ENCODE measurements around the gene NT5DC1.

Gene NT5DC1

DNA sequence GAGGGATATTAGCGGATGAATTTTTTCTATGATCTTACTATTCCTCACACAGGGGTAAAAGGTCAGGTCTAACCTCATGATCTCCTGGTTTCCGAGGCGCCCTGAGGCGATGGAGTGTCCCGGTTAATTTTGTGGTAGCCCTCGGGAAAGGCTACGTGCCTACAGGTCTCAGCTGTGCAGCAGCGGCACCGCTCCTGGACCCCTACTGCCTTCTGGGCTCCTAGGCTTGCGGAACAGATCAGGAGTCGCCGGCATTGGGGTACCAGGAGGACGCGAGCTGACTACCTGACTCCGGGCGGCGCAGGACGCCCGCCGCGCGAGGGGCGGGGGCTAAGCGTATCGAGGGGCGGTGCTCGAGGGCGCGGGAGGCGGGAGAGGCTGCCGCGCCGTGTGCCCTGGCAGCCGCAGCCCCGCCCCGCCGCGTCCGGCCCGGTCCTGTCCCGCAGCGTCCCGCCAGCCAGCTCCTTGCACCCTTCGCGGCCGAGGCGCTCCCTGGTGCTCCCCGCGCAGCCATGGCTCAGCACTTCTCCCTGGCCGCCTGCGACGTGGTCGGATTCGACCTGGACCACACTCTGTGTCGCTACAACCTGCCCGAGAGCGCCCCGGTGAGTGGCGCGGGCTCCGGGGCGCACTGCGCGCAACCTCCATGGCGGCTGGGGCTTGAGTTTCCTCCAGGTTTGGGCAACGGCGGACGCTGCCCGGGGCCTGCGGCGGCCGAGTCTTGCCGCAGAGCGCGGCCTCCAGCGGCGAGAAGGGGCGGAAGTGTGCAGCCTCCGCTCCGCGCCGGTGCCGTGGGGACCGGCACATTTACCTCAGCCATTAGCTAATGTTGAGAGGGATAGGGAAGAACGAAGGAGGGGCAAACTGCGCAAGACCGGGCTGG is at the start of gene NT5DC1:
TSS of gene NT5DC1 (plus strand) at position 435 of the 883 bp plus-strand sequence. CDS start at position 513, 78 bp downstream.
- DNase-seq (ENCODE audit: low read depth in 2 of 2): peak in 1 of 2 experiments; percentile 18

DNA sequence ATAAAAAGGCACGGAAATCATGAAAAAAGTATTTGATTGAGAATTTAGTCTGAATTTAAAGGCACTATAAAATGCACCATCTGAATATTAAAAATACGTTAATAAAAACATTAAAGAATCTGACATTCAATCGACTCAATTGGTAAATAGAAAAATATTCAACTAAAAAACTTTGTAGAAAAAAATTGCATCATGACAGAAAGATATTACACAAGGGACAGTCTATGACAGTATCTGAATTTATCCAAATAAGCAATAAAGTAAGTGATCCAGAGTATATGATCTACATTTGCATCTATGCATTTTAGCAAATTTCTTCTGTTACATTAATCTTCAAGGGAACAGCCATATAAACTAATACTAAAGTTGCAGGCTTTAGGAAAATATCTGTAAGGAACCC is 49.4 kb upstream of the NT5DC1 start:
- no peak for DNase-seq (ENCODE audit: low read depth in 2 of 2)

DNA sequence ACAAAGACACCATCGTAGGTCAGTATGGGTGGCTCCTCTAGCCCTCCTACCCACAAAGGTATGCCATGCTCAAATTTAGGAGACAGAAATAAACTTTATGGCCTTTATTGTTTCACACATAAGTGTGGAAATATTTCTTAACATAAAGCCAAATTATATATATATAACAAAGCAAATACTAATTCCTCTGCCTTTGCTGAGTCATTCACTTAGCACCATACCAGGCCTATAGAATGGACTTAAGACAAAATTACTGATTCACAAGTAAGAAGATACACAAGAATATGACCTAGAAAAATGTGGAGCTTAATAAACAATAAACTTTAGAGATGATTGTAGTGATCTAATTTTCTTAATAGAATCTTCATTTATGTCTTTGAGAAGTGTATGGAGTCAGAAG is 45.1 kb upstream of the NT5DC1 start:
- DNase-seq (ENCODE audit: low read depth in 2 of 2): no peak

DNA sequence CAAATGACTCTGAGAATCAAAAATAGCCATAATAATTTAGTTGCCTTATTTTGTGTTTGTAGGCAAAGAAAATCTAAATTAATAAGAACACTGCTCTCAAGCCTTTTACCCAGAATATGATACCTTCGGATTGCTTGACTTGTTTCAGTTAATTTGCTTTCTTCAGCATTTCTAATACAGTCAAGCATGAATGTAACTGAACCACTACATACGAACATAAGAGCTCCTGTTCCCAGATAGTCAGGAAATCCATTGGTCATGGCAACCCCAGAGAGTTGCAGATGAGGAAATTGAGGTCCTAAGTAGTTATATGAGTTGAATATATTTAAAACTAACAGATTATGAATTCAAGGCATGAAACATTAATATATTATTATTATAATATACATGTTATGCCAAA is 42.9 kb upstream of the NT5DC1 start:
- no peak for DNase-seq (ENCODE audit: low read depth in 2 of 2)

DNA sequence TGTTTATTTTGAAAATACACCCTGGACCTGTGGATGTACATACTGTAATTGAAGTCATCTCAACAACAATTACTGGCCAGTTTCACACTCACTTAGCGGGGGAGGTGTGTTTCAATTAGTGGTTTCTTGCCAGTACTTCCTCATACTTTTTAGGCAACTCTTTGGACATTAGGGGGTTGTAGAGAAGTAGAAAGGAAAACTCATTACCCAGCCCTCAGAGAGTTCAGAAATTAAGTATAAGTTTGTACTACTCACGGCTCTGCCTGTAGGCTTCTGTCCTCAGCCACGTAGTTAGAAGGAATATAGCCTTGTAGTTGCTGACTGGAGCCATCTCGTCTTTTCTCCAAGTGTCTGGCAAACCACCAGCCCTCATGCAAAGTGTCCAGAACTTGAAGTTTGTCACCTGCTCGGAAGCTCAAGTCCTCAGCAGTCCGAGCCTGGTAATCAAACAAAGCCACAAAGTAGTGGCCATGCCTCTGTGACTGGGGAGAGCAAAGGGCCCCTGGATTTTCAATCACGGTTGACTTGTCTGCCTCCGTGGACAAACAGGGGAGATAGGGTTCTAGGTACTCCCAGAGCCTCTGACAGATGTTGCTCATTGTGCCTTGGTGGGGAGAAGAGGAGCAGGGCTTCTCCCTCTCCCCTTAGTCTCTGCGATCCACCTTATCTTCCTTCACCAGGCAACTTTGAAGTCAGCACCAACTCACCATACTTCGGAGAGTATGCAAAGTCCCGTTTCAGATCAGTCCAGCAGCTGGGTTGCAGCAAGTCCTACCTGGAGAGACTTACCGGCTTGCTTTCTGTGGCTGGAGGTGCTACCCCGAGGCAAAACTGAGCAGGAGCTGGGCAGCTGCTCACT is 40.7 kb upstream of the NT5DC1 start:
- no peak for DNase-seq (ENCODE audit: low read depth in 2 of 2)

DNA sequence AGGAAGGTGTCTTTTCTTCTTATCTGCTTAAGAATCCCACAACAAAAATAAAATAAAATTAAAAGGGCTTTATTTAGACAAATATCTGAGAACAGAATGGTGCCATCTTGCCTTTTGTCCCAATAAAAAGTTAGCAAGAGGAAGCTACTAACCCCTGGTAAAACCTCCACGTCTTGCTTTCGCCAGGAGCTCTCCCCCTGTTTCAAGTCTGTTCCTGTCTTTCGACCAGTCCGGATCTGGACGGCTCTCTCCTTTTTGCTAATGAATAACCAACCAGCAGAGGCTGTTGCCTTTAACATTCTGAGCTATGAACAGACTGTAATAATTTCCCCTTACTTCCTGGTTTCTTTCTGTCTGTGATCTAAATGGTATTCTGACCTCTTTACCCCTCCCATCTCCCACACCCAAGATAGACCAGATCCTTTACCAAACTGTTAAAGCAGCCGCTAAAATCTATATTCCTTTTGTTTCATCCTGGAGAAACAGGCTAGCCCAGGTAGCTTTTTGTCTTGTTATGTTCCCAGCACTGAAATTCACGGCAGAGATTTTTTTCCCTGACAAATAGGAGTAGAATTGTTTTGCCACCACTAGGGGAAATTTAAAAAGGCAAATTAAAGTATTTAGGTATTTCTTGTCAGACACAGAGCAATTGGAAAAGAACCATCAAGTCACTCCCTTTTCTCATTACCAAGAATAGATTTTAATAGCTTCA is 39.9 kb upstream of the NT5DC1 start, which contains the start of gene FRK:
TSS of gene FRK (minus strand) at position 320 of the 712 bp plus-strand sequence. CDS start 580 bp downstream, outside the sequence.
- no peak for DNase-seq (ENCODE audit: low read depth in 2 of 2)

DNA sequence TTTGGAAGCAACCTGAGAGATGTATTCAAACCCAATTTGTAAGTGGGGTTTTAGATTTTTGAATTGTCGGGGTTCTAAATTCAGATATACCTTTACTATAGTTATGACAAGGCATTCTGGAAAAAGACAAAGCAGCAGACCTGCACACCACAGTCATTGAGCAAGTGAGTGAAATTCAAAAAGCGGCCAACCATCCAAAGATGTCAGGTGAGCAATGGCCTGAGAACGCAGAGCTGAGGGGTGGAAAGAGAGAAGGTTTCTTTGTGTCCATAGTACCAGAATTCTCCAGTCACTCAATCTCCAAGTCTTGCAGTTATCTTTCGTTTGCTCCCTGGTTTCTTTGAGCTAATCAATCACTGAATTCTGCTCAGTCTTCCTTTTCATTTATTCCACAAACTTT is 38.2 kb upstream of the NT5DC1 start:
- no peak for DNase-seq (ENCODE audit: low read depth in 2 of 2)

DNA sequence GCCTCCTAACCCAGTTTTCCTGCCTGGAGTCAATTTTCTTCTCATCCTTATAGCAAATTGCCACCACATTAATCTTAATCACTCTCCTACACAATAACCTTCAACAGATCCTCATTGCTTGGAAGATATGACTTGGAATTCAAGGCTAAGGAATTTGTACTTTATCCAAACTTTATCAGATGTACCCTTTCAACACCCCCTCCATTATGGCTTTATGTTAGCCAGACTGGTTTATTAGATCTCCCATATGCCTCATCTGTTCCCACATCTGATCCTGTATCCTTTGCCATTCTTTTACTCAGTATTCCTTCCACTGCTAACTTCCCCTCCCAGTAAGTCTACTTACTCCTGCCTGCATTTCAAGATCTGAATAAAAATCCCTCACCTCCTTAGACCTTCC is 36.0 kb upstream of the NT5DC1 start:
- no peak for DNase-seq (ENCODE audit: low read depth in 2 of 2)

DNA sequence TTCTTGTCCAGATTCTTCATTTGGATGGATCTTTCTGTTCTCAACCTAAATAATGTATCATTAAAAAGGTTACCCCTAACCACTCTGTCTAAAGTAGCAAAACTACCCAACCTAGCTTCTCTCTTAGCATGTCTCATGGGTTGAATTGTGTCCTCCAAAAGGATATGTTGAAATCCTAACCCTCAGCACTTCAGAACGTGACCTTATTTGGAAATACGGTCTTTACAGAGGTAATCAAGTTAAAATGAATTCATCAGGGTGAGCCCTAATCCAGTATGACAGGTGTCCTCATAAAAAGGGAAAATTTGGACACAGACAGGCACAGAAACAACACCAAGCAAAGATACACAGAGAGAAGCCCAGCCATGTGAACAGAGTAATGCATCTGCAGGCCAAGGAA is 33.9 kb upstream of the NT5DC1 start:
- DNase-seq (ENCODE audit: low read depth in 2 of 2): no peak

DNA sequence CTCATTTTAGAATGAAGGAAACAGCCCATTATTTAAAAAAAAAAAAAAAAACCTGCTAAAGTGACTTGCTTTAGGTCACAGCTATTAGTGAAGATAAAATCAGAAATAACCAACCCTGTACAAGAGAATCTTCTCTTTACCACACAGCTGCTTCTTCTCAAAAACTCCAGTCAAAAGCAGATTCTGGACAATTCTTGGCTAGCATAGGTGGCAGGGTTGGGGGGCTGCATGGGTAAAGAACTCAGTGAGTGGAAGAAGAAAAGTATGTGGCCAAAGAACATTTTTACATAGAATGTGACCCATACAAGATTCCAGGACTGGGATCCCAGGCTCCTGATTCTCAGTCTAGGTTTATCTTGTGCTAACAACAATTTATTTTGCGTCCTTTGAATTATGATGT is 30.6 kb upstream of the NT5DC1 start:
- DNase-seq (ENCODE audit: low read depth in 2 of 2): no peak

DNA sequence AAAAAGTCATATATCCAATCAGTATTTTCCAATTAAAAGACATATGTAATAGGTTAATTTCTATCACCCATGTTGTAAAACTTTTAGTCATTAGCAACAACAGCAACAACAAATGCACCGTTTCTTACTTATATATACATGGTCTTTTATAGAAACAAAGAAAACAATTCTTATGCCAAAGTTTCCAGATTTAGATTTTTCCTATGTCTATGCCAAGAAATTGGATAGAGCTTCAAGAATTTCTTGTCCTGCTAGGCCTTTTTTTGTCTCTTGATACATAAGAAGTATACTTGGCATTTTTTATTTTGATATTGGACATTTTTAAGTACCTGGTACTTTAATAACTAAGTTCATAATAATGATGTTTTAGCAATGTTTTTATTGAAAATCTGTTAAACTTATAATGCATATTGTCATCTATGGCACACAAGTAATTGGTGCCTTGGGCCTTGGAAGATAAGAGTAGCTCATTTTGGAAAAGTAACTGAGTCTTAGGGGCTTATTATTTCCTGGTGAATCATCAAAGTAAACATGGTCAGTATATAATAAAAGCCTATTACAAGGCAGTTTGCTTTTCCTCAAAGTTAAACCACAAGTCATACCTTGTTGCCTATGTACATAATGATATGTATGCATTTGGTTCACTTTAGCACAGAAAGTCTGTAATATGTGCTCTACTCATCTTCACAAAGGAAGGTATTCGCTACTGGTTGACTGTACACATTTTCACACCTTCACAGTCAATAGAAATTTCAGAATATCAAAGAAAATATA is 29.9 kb upstream of the NT5DC1 start:
- no peak for DNase-seq (ENCODE audit: low read depth in 2 of 2)

DNA sequence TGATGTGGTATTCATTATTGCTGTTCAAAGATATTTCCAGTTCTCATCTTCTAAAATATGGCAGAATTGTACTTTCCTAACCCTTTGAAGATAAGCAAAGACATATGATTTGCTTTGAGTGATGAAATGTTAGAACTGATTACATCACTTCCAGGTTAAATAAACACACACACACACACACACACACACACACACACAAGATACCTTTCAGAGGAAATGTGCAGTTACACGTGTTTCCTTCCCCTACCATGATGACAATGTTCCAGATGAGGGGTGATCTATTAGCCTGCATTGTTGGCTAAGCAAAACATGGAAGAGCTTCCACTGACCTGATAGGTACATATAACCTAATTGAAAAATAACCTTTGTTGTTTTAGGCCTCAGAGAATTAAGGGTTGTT is 28.3 kb upstream of the NT5DC1 start:
- no peak for DNase-seq (ENCODE audit: low read depth in 2 of 2)

DNA sequence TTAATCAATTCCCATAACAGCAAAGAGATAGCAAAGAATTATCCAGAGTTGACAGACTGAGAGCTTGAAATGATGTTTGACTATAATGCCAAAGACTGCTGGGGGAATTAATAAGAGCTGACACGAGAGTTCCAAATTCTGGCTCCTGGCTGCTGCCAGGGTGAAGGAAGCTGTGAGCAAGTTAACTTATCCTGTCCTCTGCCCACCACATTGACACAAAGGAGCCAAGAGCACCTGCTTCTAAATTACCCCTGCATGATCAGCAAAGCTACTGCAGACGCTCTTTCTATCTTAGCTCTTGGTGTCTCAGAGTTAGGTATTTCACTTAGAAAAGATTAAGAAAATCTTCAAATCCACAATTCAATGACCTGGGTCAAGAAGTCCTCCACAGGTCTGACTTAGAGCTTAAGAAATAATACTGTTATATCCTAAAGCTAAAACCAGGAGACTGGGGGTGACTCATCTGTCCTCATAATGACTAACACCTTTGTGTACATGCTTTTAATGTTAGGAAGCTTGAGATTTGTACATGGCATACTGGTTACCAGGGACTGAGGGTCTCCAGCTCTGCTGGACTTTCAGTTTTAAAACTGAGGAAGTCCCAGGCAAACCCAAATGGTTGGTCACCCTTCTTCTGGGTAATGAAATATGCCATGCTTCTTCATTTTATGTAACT is 26.8 kb upstream of the NT5DC1 start:
- no peak for DNase-seq (ENCODE audit: low read depth in 2 of 2)

DNA sequence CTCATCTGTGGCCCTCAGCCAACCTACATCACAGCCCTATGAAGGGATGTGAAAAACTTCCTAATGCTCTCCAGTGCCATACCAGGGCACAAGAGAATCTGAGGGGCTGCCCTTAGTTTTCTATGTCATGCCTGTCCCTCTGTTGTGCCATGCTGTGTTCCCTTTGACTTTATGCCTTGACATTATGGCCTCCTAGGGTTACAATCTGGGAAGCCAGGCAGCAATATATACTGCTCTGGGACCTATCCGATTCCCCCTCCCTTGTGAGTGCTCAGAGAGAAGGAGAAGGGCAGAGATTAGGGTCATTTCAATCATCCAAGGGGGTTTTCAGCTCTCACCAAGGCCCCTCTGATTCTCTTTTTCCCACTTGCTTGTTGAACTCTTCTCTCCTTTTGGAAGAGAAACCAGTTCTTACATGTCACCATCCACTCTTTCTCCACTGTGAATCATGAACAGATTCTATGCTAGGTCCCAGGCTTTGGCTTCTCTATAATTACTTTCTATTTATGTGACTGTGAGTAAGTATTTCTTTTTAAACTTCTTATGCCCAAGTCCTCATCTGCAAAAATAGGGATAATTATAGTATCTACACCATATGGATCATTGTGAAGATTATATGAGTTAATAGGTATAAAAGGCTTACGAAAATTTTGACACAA is 25.8 kb upstream of the NT5DC1 start:
- DNase-seq (ENCODE audit: low read depth in 2 of 2): no peak

DNA sequence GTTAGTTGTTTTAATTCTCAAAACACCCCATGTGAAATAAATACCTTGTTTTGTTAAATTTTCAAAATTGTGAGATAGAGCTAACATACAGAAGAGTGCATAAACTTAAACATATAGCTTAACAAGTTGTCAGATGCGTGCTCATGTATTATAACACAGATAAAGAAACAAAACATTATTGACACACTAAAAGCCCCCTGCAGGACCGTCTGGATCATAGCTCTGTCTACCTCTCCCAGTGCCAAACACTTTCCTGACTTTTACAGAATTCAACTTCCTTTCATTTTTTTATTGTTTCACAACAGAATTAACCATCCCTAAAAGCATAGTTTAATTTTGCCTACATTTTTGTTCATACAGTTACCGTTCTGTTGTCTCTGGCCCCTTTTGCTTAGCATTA is 22.1 kb upstream of the NT5DC1 start:
- DNase-seq (ENCODE audit: low read depth in 2 of 2): no peak

DNA sequence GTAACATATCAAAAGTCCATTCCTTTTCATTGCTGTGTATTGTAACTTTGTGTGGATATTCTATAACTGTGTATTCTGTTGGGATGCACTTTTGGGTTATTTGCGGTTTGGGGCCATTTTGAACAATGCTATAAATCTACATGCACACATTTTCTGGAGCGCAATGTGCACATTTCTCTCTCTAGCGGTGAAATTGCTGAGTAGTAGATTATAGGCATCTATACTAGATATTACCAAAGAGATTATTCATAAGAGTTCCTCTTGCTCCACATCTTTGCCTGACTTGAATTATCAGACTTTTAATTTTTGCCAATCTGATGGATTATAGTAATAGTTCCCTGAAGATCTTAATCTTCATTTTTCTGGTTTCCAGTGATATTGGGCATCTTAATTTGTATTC is 21.7 kb upstream of the NT5DC1 start:
- DNase-seq (ENCODE audit: low read depth in 2 of 2): no peak

DNA sequence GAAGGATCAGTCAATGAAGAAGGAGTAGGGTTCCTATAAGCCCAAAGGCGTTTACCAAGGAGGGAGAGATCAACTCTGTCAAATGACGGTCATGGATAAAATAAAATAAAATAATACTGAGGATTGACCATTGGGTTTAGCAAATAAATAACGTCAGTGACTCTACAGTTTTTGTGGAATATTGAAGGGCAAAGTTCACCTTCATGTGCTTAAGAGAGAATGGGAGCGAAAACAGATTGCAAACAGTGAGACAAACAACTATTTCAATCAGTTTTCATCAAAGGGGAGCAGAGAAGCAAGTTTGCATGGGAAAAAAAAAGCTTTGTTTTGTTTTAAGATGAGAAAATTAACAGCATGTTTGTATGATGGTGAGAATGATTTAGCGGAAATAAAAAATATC is 17.6 kb upstream of the NT5DC1 start:
- DNase-seq (ENCODE audit: low read depth in 2 of 2): no peak

DNA sequence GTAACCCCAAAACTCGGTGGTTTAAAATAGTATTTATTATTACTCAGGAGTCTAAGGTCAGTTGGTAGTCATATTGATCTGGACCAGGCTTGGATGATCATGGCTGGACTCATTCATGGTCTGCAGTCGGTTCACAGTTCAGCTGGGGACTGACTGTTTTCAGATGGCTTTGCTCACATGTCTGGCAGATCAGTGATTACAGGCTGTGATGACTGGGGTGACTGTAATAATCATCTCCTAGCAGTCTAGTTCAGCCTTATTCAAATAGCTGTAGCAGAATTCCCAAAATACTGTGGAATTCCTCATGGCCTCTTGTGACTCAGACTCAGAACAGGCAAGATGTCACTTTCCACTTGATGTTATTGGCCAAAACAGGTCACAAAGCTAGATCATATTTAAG is 16.4 kb upstream of the NT5DC1 start:
- DNase-seq (ENCODE audit: low read depth in 2 of 2): no peak

DNA sequence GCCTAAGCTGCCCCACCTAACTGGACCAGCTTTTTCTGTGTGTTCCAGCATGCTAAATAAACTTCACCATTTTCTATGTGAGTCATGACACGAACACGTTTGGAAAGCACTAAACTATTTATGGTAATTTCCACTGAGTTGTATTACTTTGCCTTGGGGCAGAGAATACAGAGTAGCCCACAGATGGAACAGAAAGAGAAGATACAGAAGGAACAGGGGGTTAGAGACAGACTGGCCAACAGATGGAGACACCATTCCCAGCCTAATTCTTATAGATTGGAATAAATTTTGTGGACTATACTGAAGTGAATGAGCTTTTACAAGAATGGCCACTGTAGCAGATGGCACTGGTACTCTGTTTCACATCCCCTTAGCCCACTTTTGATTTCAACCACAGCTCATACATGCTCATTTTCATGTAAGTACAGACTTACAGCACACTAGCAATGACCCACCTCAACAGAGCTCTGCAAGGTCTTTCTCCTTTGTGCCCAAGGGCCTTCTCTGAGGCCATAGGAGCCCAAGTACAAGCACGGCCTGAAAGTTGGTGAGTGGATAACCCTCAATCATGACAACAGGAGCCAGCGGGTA is 13.1 kb upstream of the NT5DC1 start:
- peak in 1 of 2 experiments; percentile 3 for DNase-seq (ENCODE audit: low read depth in 2 of 2)

DNA sequence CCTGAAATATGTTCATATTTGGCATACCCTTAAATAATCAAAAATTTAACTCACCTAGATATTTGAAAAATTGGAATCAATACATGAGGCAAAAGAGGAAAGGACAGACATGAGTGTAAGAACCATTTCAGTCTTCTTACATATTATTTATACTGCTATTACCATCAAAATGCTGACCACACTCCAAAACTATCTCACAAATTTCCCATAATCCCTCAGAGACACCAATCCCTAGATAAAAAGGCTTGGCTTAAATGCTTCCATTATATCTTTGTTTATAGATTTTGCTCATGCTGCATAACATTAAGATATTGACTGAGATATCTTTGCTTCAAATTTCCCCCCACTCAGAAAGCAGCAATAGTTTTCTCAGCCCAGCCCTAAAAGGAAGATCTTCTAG is 11.7 kb upstream of the NT5DC1 start:
- no peak for DNase-seq (ENCODE audit: low read depth in 2 of 2)

All from fibroblast of skin of left biceps (primary cell).